ENCODE results near the gene SP100.
"Not testable (repeated sequence)": the region's sequence is repeated elsewhere in the genome, so short reads cannot be mapped to it uniquely, and the experiment has no call there.

The SP100 gene

DNA sequence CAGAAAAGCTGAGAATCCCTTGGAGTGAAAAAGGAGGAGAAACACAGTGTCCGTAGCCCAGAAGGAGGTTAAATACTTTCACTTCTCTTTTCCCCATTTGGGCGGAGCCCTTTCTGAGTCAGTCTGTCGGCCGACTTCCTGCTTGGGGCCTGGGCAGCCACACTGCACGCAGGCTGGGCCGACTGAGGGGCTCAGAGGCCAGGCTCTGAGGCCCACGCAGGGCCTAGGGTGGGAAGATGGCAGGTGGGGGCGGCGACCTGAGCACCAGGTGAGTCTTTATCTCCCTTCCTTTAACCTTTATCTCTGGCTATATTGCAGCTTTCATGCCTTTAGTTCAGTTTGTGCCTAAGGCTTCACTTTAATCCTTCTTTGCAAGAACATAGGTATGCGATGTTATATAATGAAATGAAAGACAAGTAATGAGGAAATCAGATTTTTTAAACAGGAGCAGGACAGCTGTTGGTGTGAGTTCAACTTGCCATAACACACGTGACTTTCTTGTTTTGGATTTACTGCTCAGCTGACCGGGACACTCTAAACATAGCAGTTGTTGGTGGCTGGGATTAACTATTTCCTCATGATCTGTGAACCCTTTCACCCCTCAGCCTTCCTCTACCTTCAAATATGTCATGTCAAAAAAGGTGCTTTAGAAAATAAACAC is at the start of gene SP100:
SP100 (plus strand) TSS at position 141 of the 661 bp plus-strand sequence; CDS start at position 237, 96 bp downstream.
- peak; percentile 87 for DNase-seq (ENCODE audit: low spot score)

GRCh38 chr2:230382108-230382507 is 33.9 kb upstream of the SP100 start:
- no peak for DNase-seq (ENCODE audit: low spot score)

GRCh38 chr2:230383453-230383852 is 32.5 kb upstream of the SP100 start:
- no peak for DNase-seq (ENCODE audit: low spot score)

- DNase-seq (ENCODE audit: low spot score), result no peak
These were observed 31.0 kb upstream of the SP100 start for GRCh38 chr2:230384986-230385385.

GRCh38 chr2:230394301-230394700 is 21.7 kb upstream of the SP100 start:
- no peak for DNase-seq (ENCODE audit: low spot score)

GRCh38 chr2:230398698-230399097 is 17.3 kb upstream of the SP100 start:
- DNase-seq (ENCODE audit: low spot score), result not testable (repeated sequence)

DNA sequence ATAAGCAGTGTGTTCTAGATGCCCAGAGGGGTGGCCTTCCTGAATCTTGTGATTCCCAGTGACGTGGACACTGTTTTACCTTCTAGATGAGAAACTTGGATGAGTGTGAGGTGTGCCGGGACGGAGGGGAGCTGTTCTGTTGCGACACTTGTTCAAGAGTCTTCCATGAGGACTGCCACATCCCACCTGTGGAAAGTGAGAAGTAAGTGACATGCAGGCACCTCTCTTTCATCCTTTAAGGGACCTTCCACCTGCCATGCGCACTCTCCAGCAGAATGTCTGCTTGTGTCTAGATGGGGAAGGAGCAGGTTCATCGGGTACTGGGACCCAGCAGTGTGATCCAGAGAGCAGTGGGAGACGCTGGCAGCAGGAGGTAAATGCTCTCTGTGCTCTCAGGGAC is 16.0 kb upstream of the SP100 start:
- DNase-seq (ENCODE audit: low spot score), result no peak

DNA sequence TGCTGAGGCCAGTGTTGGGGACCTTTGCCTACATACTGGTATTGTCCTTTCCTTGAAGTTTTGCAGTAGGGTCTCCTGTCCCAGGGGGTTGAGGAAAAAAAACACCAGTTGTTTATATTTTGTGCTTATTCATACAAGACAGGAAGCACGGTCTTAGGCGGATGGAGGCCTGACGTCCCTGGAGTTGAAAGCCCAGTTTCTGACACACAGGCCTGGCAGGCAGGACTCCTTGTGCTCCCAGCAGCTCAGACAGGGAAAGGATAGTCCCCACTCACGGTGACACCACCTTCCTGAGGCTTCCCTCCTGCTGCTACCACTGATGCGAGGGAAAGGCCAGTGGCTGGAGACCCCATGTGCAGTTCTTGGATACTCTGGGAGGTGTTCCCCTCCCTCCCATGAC is 15.5 kb upstream of the SP100 start:
- DNase-seq (ENCODE audit: low spot score), result no peak

DNA sequence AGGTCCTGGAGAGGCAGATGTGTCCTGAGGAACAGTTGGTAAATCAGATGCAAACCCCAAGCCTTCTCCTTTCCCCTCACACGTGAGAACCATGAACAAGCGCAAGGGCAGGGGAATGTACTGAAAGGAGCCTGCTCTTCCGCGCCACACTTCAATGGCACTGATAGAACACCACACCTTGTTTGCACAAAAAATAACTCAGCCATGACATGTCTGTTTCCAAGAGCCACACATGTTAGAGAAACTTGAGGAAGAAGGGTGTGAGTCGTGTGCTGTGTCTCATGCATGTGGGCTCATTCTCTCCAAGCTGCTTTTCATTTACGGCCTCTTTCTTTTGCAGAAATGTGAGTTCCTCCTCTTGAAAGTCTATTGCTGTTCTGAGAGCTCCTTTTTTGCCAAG is 15.0 kb upstream of the SP100 start:
- not testable (repeated sequence) for DNase-seq (ENCODE audit: low spot score)

DNA sequence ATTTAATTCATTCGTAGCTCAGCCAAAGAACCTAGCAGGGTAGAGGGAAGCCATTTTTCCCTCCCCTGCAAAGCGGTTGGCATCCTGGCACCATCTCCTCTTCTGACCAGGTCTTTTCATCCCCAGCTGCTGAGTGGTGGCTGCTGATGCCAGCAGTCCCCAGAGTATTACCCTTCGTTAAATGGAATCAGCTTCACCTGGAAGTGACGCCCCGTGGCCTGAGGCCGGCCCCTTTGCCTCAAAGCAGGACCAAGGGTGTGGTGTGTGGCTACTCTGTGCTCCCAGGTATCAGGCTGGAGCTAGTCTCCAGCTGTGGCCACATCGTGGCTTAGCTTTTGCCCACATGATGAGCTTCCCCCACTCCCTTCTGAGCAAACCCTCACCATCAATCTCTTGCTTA is 12.3 kb upstream of the SP100 start:
- DNase-seq (ENCODE audit: low spot score), result no peak

GRCh38 chr2:230405824-230406223 is 10.2 kb upstream of the SP100 start:
- DNase-seq (ENCODE audit: low spot score), result no peak

GRCh38 chr2:230408244-230408842 is 7.7 kb upstream of the SP100 start:
- DNase-seq (ENCODE audit: low spot score), result no peak

DNA sequence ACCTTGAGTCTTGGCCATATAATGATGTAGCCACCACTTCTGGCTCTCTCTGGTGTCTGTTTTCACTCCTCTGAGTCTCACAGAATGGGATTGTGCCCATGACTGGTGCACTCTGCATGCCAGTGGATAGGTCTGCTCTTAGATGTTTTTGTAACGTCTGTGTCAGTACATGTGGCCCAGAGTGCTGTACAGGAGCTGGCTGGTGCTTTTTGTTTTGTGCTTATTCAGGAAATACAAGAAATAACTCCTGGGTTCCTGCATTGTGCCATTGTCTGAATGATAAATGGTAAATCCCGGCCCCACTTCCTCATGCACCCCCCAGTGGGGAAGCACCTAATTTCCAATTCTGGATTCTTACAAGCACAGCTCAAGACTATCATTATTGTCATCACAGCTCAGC is 6.7 kb upstream of the SP100 start:
- not testable (repeated sequence) for DNase-seq (ENCODE audit: low spot score)

DNA sequence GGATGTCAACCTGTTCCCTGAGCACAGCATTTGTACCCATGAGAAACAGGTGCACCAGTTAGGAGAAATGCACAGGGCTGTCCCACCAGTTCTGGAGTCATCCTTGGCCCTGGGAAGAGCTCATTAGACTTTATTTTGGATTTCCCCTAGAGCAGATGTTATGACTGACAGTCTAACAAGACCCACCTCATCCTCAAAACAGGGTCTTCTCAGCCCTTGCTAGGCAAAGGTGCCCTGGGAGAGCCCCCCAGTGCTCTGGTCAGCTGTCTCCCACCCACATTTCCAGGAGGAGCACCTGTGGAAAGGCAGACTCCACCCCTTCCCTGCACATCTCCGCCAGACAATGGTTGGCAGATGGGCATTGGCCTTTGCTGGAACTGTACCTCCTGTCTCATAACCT is 5.7 kb upstream of the SP100 start:
- DNase-seq (ENCODE audit: low spot score), result no peak

DNA sequence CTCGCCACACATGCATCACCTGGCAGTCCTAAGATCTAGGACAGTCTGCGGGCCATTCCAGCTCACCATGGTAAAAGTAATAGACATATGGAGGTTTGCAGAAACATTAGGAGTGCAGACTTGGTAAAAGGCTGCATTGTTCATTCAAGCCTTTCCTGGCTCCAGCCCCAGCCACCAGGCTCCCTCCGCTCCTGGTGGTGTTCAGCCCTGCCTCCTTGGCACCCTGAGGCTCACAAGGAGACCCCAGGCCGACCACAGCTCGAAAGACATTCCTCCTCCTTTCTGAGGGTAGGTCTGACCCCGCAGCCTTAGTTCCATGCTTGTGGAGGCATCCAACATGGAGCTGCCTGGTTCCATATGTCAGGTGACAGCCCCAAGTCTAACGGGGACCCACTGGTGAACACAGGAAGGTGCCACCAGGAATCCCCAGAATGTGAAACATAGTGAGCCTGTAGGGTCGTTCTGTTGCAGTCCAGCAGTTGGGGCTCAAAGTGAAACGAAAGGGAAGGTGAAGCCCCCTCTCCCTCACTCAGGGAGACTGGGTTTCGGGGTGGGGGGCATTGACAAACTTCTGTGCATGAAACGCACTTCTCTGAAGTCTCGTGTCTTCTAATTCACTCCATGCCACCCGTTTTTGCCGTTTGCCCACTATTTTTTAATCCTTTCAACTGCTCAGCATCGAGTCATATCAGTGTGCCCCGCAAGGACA is 5.0 kb upstream of the SP100 start:
- DNase-seq (ENCODE audit: low spot score), result peak; percentile 20

DNA sequence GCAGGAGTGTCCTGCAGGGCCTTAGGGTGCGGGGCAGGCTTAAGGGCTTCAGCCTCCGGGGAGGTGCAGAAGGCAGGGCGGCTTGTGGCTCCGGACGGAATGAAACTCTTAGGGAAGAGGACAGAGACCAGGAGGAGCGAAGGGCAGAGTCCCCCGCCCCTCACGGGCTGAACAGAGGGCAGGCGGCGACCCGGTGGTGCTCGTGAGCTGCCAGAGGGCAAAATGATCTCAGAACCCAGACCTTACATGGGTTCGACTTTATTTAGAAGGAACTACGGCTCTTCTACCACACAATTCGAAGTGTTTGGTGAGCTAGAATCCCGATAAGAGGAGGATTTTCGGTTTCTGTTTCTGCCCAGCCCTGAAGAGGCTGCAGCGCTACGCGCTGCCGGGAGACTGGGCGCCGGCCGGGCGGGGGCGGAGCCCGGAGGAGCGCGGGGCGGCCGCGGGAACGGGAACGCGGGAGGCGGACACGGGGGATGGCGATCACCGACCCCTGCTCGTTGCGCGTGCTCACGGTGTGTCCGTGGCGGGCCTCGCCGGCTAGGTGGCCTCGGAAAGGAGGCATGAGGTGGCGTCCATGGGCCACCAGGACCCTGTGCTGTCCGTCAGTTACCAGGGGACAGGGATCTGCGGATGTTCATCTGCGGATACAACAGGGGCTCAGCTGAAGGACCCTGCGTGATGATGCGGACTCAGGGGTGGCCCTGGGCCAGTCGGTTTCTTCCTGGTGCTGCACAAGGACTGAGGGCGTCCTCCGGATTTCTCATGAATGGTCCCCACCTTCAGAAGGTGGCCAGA is 4.2 kb upstream of the SP100 start:
- DNase-seq (ENCODE audit: low spot score), result peak; percentile 65

DNA sequence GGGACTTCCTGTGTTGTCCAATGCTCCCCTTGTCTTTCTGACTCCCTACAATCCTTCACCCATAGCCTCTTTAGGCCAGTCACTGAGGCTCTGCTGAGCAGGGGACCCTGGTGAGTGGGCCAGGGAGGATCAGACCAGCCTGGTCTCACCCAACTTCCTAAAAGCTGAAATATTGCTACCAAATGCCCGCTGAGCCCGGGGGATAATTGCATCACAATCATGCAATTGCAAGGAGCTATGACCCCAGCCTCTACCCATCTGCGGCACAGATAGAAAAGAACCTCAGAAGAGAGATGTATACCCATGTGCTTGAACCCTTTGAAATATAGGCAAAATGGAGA is 3.7 kb upstream of the SP100 start:
- DNase-seq (ENCODE audit: low spot score), result no peak

- DNase-seq (ENCODE audit: low spot score), result no peak
These were observed 3.2 kb upstream of the SP100 start for GRCh38 chr2:230412846-230413245.

DNA sequence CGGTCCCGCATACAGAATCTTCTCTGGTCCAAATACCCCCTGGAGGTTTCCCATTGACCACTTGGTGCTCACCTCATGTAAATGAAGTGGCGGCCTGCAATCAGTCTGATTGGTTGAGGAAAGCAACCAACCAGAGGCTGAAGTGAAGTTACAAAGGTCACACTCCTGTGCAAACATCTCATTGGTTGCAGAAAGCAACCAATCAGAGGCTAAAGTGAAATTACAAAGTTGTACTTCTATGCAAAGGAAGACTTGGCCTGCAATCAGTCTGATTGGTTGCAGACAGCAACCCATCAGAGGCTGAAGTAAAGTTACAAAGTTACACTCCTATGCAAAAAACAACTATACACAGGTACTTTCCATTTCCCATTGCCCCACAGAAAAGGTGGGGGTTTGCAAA is 2.5 kb upstream of the SP100 start:
- DNase-seq (ENCODE audit: low spot score), result peak; percentile 11

- DNase-seq (ENCODE audit: low spot score), result no peak
These were observed 1.7 kb upstream of the SP100 start for GRCh38 chr2:230414302-230414701.

- no peak for DNase-seq (ENCODE audit: low spot score)
These were observed 1.4 kb downstream of the SP100 start for GRCh38 chr2:230417436-230417835.

GRCh38 chr2:230418341-230419016 is 2.5 kb downstream of the SP100 start:
- no peak for DNase-seq (ENCODE audit: low spot score)
